Mesenchymal stem cell (in vitro differentiated cells and primary cell): ENCODE data around the gene FNDC5. TPM values are rescaled to one million over a fixed set of nuclear protein-coding genes. Genes with fewer than 3 reads are reported as not detected.
A peak's percentile ranks its signal among the peaks of the same experiment; 100 is the strongest.

ENCODE experiments used
- DNase-seq: peaks from one replicate; pipeline ENCODE4 v3.0.0-alpha.2; 2013
- H2AFZ ChIP-seq: one replicate; pipeline ENCODE4 v1.6.1; 2013; ENCODE audit warnings: low read depth, mild to moderate bottlenecking, control low read depth, inconsistent platforms, low read length, moderate library complexity
- H2AK5ac ChIP-seq: 2 replicates; pipeline ENCODE4 v1.6.1; 2013; ENCODE audit warnings: low read length, moderate library complexity, mild to moderate bottlenecking, inconsistent platforms; ENCODE audit not compliant: severe bottlenecking
- H2BK120ac ChIP-seq: one replicate; pipeline ENCODE4 v1.6.1; 2013; ENCODE audit warnings: low read depth, mild to moderate bottlenecking, inconsistent platforms, low read length, moderate library complexity
- H2BK12ac ChIP-seq, 2 experiments: one replicate each; pipeline ENCODE4 v1.6.1; 2013; ENCODE audit warnings: inconsistent platforms in 2 of 2, low read length in 2 of 2, mild to moderate bottlenecking in 2 of 2, moderate library complexity in 2 of 2, control low read depth in 1 of 2
- H2BK15ac ChIP-seq: one replicate; pipeline ENCODE4 v1.6.1; 2013; ENCODE audit warnings: mild to moderate bottlenecking, low read depth, inconsistent platforms; ENCODE audit not compliant: poor library complexity, severe bottlenecking
- H2BK5ac ChIP-seq: 2 replicates; pipeline ENCODE4 v1.6.1; 2013; ENCODE audit warnings: low read depth, mild to moderate bottlenecking, low read length, control low read depth, inconsistent platforms; ENCODE audit not compliant: poor library complexity, severe bottlenecking
- H3K14ac ChIP-seq, 2 experiments: one replicate each; pipeline ENCODE4 v1.6.1; 2013; ENCODE audit warnings: inconsistent platforms in 2 of 2, low read length in 2 of 2, control low read depth in 1 of 2, mild to moderate bottlenecking in 1 of 2, moderate library complexity in 1 of 2
- H3K18ac ChIP-seq, 2 experiments: one replicate each; pipeline ENCODE4 v1.6.1; 2013; ENCODE audit warnings: inconsistent platforms in 2 of 2, low read length in 2 of 2, control low read depth in 1 of 2, low read depth in 1 of 2, mild to moderate bottlenecking in 1 of 2
- H3K23ac ChIP-seq, 2 experiments: one replicate each; pipeline ENCODE4 v1.6.1; 2013; ENCODE audit warnings: inconsistent platforms in 2 of 2, low read length in 2 of 2, mild to moderate bottlenecking in 2 of 2, moderate library complexity in 2 of 2, control low read depth in 1 of 2
- H3K27ac ChIP-seq: 2 replicates; pipeline ENCODE4 v1.5.1; 2013; ENCODE audit warnings: mild to moderate bottlenecking, moderate library complexity, low read length, control low read depth, inconsistent platforms; ENCODE audit not compliant: poor library complexity, severe bottlenecking
- H3K27me3 ChIP-seq, 2 experiments: 2 replicates each; pipeline versions ENCODE4 v1.6.1 to v1.7.0; 2013; ENCODE audit warnings: low read length in 2 of 2, mild to moderate bottlenecking in 2 of 2, moderate library complexity in 2 of 2, control low read depth in 1 of 2, inconsistent platforms in 1 of 2; ENCODE audit not compliant: control insufficient read depth in 1 of 2, insufficient read depth in 1 of 2
- H3K36me3 ChIP-seq, 2 experiments: 2 replicates each; pipeline versions ENCODE4 v1.6.1 to v1.7.0; 2013; ENCODE audit warnings: low read length in 2 of 2, control low read depth in 1 of 2, inconsistent platforms in 1 of 2, low read depth in 1 of 2, mild to moderate bottlenecking in 1 of 2; ENCODE audit not compliant: insufficient read depth in 2 of 2, control insufficient read depth in 1 of 2
- H3K4ac ChIP-seq, 2 experiments: one replicate each; pipeline ENCODE4 v1.6.1; 2013; ENCODE audit warnings: inconsistent platforms in 2 of 2, low read length in 2 of 2, mild to moderate bottlenecking in 2 of 2, moderate library complexity in 2 of 2, control low read depth in 1 of 2, low read depth in 1 of 2
- H3K4me1 ChIP-seq: 2 replicates; pipeline ENCODE4 v1.6.1; 2013; ENCODE audit warnings: low read depth, low read length, control low read depth; ENCODE audit not compliant: control insufficient read depth, insufficient read depth
- H3K4me2 ChIP-seq: 2 replicates; pipeline ENCODE4 v1.6.1; 2013; ENCODE audit warnings: low read length, mild to moderate bottlenecking, inconsistent platforms; ENCODE audit not compliant: poor library complexity, severe bottlenecking
- H3K4me3 ChIP-seq, 2 experiments: 2 replicates each; pipeline versions ENCODE4 v1.5.1 to v1.7.0; 2013; ENCODE audit warnings: low read length in 2 of 2, mild to moderate bottlenecking in 2 of 2, control low read depth in 1 of 2, low read depth in 1 of 2; ENCODE audit not compliant: insufficient read depth in 1 of 2
- H3K79me1 ChIP-seq: replicated peaks from 2 replicates; pipeline ENCODE4 v1.6.1; 2013; ENCODE audit warnings: mild to moderate bottlenecking, control low read depth, low read length, inconsistent platforms; ENCODE audit not compliant: poor library complexity, severe bottlenecking
- H3K9ac ChIP-seq: 2 replicates; pipeline ENCODE4 v1.7.0; 2013; ENCODE audit warnings: mild to moderate bottlenecking, low read length, moderate library complexity
- H3K9me3 ChIP-seq: 2 replicates; pipeline ENCODE4 v1.7.0; 2013; ENCODE audit warnings: mild to moderate bottlenecking, low read length; ENCODE audit not compliant: control insufficient read depth
- H4K8ac ChIP-seq: one replicate; pipeline ENCODE4 v1.6.1; 2013; ENCODE audit warnings: inconsistent platforms, mild to moderate bottlenecking, low read length, moderate library complexity
- H4K91ac ChIP-seq: one replicate; pipeline ENCODE4 v1.6.1; 2013; ENCODE audit warnings: mild to moderate bottlenecking, low read length, inconsistent platforms
- WGBS: methylation state at CpG from one replicate; pipeline ENCODE4 v1.1.7; 2013; ENCODE audit warnings: mixed read lengths; 5-methylcytosine and 5-hydroxymethylcytosine counted together
- polyA plus RNA-seq, 2 experiments: library from polyadenylated mRNA; stranded (reverse); fragments of 200-250 nt; gene quantifications; one replicate each; pipeline ENCODE4 v1.2.3, GENCODE V29; 2013

Gene FNDC5
- polyA plus RNA-seq (2013, experiment 1 of 2), result 0.32 TPM
- 0.33 TPM for polyA plus RNA-seq (2013, experiment 2 of 2)

GRCh38 chr1:32870615-32871363 lies at the start of gene FNDC5:
TSS of gene FNDC5 (minus strand) at chr1:32870912.
- H3K9me3 ChIP-seq, result no peaks in the 10 kb centered on the region
- peaks cover 31 to 33% of the 10 kb centered on the region in 2 experiments for H3K27me3 ChIP-seq
- peaks cover 0 to 8% of the 10 kb centered on the region in 2 experiments for H3K36me3 ChIP-seq
- H3K27ac ChIP-seq, result no peak within 1 kb of the TSS
- H2AFZ ChIP-seq, result no peak within 1 kb of the TSS
- no peak within 1 kb of the TSS for H2BK120ac ChIP-seq
- peak within 1 kb of the TSS in 1 of 2 experiments; percentile 87 for H3K14ac ChIP-seq
- H3K4me3 ChIP-seq, result peak within 1 kb of the TSS; percentile 52 to 70
- H3K4me1 ChIP-seq, result peaks cover 16% of the 10 kb centered on the region
- H3K4ac ChIP-seq, result no peak within 1 kb of the TSS
- H2BK5ac ChIP-seq, result no peak within 1 kb of the TSS
- peak within 1 kb of the TSS in 1 of 2 experiments; percentile 48 for H3K18ac ChIP-seq
- H2BK15ac ChIP-seq, result peak within 1 kb of the TSS; percentile 6
- H4K8ac ChIP-seq, result peak within 1 kb of the TSS; percentile 14
- 5% methylated on average over 46 of the region's 99 CpGs for WGBS
- peak within 1 kb of the TSS; percentile 65 for H3K9ac ChIP-seq
- no peaks in the 10 kb centered on the region for H3K79me1 ChIP-seq
- peak; percentile 17 for DNase-seq
- H3K23ac ChIP-seq, result peak within 1 kb of the TSS; percentile 26 to 27
- no peak within 1 kb of the TSS for H4K91ac ChIP-seq
- peak within 1 kb of the TSS; percentile 92 for H3K4me2 ChIP-seq
- no peak within 1 kb of the TSS for H2AK5ac ChIP-seq
- peak within 1 kb of the TSS in 1 of 2 experiments; percentile 70 for H2BK12ac ChIP-seq

DNA sequence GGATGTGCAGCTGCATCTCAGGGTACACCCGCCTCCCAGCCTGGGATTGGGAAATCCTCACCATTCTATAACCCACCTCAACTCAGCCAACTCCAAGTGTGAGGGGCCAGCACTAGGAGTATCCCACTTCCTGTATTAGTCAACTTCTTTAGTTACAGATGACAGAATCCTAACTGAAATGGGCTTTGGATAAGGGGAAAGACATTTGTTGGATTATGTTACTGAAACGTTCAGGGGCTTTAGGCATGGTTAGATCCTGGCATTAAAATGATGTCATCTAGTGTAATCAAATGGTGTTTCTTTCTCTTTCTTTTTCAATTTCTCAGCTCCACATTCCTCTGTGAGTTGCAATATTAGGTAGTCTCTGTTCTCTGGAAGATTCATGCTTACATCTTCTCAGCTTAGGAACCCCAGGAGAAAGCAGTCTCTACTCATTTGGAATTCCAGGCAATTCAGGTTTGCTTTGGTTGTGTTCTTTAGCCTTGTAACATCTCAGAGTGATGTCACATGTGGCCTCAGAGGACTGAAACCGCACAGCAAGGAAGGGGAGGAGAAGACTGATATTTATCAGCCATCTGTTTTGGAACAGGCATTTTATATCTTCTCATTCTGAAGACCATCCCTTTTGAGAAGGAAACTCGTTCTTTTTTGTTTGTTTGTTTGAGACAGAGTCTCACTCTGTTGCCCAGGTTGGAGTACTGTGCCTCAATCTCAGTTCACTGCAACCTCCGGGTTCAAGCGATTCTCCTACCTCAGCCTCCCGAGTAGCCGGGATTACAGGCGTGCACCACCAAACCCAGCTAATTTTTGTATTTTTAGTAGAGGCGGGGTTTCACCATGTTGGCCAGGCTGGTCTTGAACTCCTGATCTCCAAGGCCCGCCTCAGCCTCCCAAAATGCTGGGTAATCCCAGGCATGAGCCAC lies 49.4 kb upstream of the FNDC5 start:
- no peak overlapping the region for H3K4me2 ChIP-seq
- H2AFZ ChIP-seq, result no peak overlapping the region
- H4K8ac ChIP-seq, result no peak overlapping the region
- H2BK12ac ChIP-seq, result no peak overlapping the region
- peaks cover 9% of the 10 kb centered on the region for H3K4me1 ChIP-seq
- DNase-seq, result peak; percentile 70
- peak overlapping the region in 1 of 2 experiments; percentile 17 for H3K18ac ChIP-seq
- H3K23ac ChIP-seq, result no peak overlapping the region
- H4K91ac ChIP-seq, result no peak overlapping the region
- H2BK15ac ChIP-seq, result no peak overlapping the region
- H3K36me3 ChIP-seq, result no peaks in the 10 kb centered on the region
- H3K27me3 ChIP-seq, result peaks cover 0 to 13% of the 10 kb centered on the region in 2 experiments
- no peak overlapping the region for H2BK5ac ChIP-seq
- no peaks in the 10 kb centered on the region for H3K9me3 ChIP-seq
- no peak overlapping the region for H2AK5ac ChIP-seq
- H2BK120ac ChIP-seq, result no peak overlapping the region
- no peaks in the 10 kb centered on the region for H3K79me1 ChIP-seq
- H3K14ac ChIP-seq, result no peak overlapping the region
- peak overlapping the region; percentile 49 for H3K27ac ChIP-seq
- 85% methylated on average over 10 of the region's 11 CpGs for WGBS
- peak overlapping the region; percentile 15 for H3K9ac ChIP-seq
- peak overlapping the region in 1 of 2 experiments; percentile 11 for H3K4me3 ChIP-seq
- no peak overlapping the region for H3K4ac ChIP-seq

DNA sequence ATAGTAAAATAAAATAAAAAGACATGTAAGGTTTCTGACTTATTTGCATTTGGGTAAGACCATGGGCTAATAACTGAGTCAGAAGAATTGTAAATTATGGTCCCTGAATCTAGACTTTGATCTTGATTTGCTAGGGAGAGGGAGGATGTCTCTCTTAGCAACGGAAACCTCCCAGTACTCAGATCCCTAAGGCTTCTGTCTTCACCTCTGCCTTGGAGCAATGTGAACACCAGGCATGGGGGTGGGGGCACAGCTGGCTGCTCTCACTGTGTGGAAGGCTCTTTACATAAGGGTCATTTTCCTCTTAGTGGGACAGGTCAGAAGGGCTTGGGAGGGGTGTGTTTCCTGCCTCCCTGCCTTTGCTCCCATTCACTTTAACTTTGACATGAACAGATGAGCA lies 47.5 kb upstream of the FNDC5 start:
- H3K14ac ChIP-seq, result no peak overlapping the region
- no peak overlapping the region for H3K27ac ChIP-seq
- no peak for DNase-seq
- H2BK15ac ChIP-seq, result no peak overlapping the region
- H3K4me1 ChIP-seq, result peaks cover 4% of the 10 kb centered on the region
- no peak overlapping the region for H2BK5ac ChIP-seq
- no CpG with 5 or more reads among the region's 1 CpG for WGBS
- no peak overlapping the region for H3K9ac ChIP-seq
- H2BK120ac ChIP-seq, result no peak overlapping the region
- no peak overlapping the region for H3K4me2 ChIP-seq
- no peak overlapping the region for H3K4me3 ChIP-seq
- no peak overlapping the region for H3K23ac ChIP-seq
- no peak overlapping the region for H4K91ac ChIP-seq
- H2AK5ac ChIP-seq, result no peak overlapping the region
- no peaks in the 10 kb centered on the region for H3K36me3 ChIP-seq
- H3K4ac ChIP-seq, result no peak overlapping the region
- no peaks in the 10 kb centered on the region for H3K9me3 ChIP-seq
- H3K18ac ChIP-seq, result no peak overlapping the region
- H3K79me1 ChIP-seq, result no peaks in the 10 kb centered on the region
- H2BK12ac ChIP-seq, result no peak overlapping the region
- H2AFZ ChIP-seq, result no peak overlapping the region
- H3K27me3 ChIP-seq, result no peaks in the 10 kb centered on the region
- H4K8ac ChIP-seq, result no peak overlapping the region

DNA sequence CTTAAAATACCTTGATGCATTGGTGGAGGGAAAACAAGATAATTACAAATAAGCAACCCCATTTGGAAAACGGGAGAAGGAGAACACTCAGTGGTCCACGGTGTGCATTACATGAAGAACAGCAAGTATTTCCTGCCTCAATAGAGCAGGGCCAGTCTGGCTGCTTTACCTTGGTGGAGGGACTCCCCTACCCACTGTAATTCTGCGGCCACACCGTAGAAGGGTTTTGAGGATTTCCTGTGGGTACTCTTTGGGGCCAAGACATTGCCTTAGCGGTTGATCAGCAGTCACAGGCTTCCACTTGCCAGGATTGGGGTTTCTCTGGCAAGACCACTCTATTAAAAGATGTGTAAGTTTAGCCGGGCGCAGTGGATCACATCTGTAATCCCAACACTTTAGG lies 46.8 kb upstream of the FNDC5 start:
- H3K27me3 ChIP-seq, result no peaks in the 10 kb centered on the region
- no peak overlapping the region for H3K4ac ChIP-seq
- H3K9ac ChIP-seq, result no peak overlapping the region
- H3K9me3 ChIP-seq, result no peaks in the 10 kb centered on the region
- no peak overlapping the region for H3K18ac ChIP-seq
- H3K4me1 ChIP-seq, result peaks cover 4% of the 10 kb centered on the region
- H2AFZ ChIP-seq, result no peak overlapping the region
- H2BK15ac ChIP-seq, result no peak overlapping the region
- no peak overlapping the region for H3K14ac ChIP-seq
- no peak overlapping the region for H2BK5ac ChIP-seq
- no peak overlapping the region for H4K91ac ChIP-seq
- DNase-seq, result no peak
- H3K23ac ChIP-seq, result no peak overlapping the region
- 83% methylated on average over 7 of the region's 7 CpGs for WGBS
- H3K4me2 ChIP-seq, result no peak overlapping the region
- H3K27ac ChIP-seq, result no peak overlapping the region
- H3K4me3 ChIP-seq, result no peak overlapping the region
- H2BK12ac ChIP-seq, result no peak overlapping the region
- H2AK5ac ChIP-seq, result no peak overlapping the region
- H3K79me1 ChIP-seq, result no peaks in the 10 kb centered on the region
- no peaks in the 10 kb centered on the region for H3K36me3 ChIP-seq
- H4K8ac ChIP-seq, result no peak overlapping the region
- no peak overlapping the region for H2BK120ac ChIP-seq
